Stimulated activated CD4-positive, alpha-beta T cell treated with anti-CD3 and anti-CD28 coated beads, Interleukin-15, amount 100 ng/mL, for 48 hours (primary cell): ENCODE results near the gene E4F1.
"Not testable (repeated sequence)": the region's sequence is repeated elsewhere in the genome, so short reads cannot be mapped to it uniquely, and the experiment has no call there.

Experiments used
- DNase-seq, 2 donors: peaks; one replicate each; pipeline ENCODE4 v3.0.0-alpha.2; 2020; ENCODE audit warnings: low read depth in 2 of 2

E4F1 gene

GRCh38 chr16:2230376-2230775 lies 7.0 kb downstream of the E4F1 start:
- DNase-seq: no peak

- DNase-seq: no peak
Measured at GRCh38 chr16:2231016-2231931, 7.9 kb downstream of the E4F1 start.

- no peak for DNase-seq
Measured at GRCh38 chr16:2232094-2232990, 9.0 kb downstream of the E4F1 start.

GRCh38 chr16:2233046-2233775 lies 9.8 kb downstream of the E4F1 start:
- DNase-seq: no peak

GRCh38 chr16:2233872-2234812 lies 10.8 kb downstream of the E4F1 start:
- DNase-seq: no peak

GRCh38 chr16:2234813-2235170 lies 11.4 kb downstream of the E4F1 start:
- DNase-seq: no peak

- DNase-seq: no peak
Measured at GRCh38 chr16:2235234-2235651, 11.9 kb downstream of the E4F1 start.

- DNase-seq: no peak
Measured at GRCh38 chr16:2235695-2236336, 12.4 kb downstream of the E4F1 start.

- no peak for DNase-seq
Measured at GRCh38 chr16:2236337-2237101, 13.1 kb downstream of the E4F1 start, which contains the start of gene DNASE1L2. DNASE1L2 (plus strand) TSS chr16:2236444; CDS start chr16:2236817, 373 bp downstream.

GRCh38 chr16:2237102-2237482 lies 13.7 kb downstream of the E4F1 start:
- no peak for DNase-seq

GRCh38 chr16:2237493-2238149 lies 14.2 kb downstream of the E4F1 start:
- DNase-seq: no peak

- no peak for DNase-seq
Measured at GRCh38 chr16:2238150-2238837, 14.9 kb downstream of the E4F1 start.

- DNase-seq: no peak
Measured at GRCh38 chr16:2238838-2239675, 15.7 kb downstream of the E4F1 start.

- DNase-seq: not testable (repeated sequence)
Measured at GRCh38 chr16:2240331-2240730, 16.9 kb downstream of the E4F1 start.

- DNase-seq: no peak
Measured at GRCh38 chr16:2242598-2242997, 19.2 kb downstream of the E4F1 start.

- no peak for DNase-seq
Measured at GRCh38 chr16:2243031-2243528, 19.7 kb downstream of the E4F1 start.

- no peak for DNase-seq
Measured at GRCh38 chr16:2243781-2244180, 20.4 kb downstream of the E4F1 start.
